A549 treated with CORT108297 at 1 μM for 4 hours (cell line): ENCODE measurements around the gene MON1B. TPM values are rescaled to one million over a fixed set of nuclear protein-coding genes. Genes with fewer than 3 reads are reported as not detected.

Source experiments
- total RNA-seq: library from RNA; stranded (reverse); fragments of 200-300 nt; extraction: Qiagen RNA extraction; gene quantifications from 5 replicates; pipeline ENCODE4 v1.2.3, GENCODE V29; 2022

The MON1B gene
- 26.4 to 45.4 TPM (median 41.3 TPM) in 5 replicates for total RNA-seq

GRCh38 chr16:77190478-77191258, at the start of gene MON1B:
TSS of gene MON1B (plus strand) at chr16:77191190. CDS start at chr16:77191486, 296 bp downstream.

DNA sequence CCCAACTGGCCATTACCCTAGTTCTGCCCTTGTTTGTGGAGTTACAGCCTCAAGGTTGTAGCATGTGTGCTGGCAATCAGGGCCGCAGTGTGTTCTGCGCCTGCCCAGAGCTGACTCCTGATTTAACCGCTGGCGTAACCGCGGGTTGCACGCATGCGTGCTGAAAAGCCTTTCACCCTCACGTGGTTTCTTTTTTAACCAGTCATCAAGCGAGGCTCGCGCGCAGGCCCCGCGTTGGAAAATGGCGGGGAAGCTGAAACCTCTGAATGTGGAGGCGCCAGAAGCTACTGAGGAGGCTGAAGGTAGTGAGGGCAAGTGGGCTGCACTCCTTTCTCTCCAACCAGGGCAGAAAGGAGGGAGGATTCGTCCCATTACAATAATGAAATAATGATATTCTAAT, 8.2 kb downstream of the MON1B start, which contains the start of gene SYCE1L:
Gene SYCE1L, plus strand, starts transcription at position 198 of the 400 bp plus-strand sequence. Its CDS starts 44 bp downstream, at position 242.

Other genes with a start within 250 kb of the MON1B start
- 3.8 to 9.0 TPM (median 8.4 TPM) in 5 replicates for gene SYCE1L, start 8.2 kb downstream of the MON1B start, total RNA-seq
- gene ADAMTS18, start 243.8 kb downstream of the MON1B start, total RNA-seq, result 0.01 TPM in 2 of 5 replicates, not detected in the others